Right atrium auricular region (tissue), 2 donors: ENCODE data around the gene GUCA2A. TPM values are rescaled to one million over a fixed set of nuclear protein-coding genes. Genes with fewer than 3 reads are reported as not detected.

Source experiments
- DNase-seq: peaks from one replicate; pipeline ENCODE4 v3.0.0-alpha.2; 2019; ENCODE audit warnings: low spot score
- H3K27ac ChIP-seq, 2 donors: fragments of 200-600 bp; sonication (generic); 1 replicate in 1 of 2; 2 replicates in 1 of 2; pipeline ENCODE4 v1.5.1; 2016 to 2019
- H3K27me3 ChIP-seq, 2 donors: fragments of 200-600 bp; sonication (generic); one replicate each; pipeline versions ENCODE4 v1.5.1 to v1.6.0; 2017 to 2019
- H3K36me3 ChIP-seq: fragments of 200-600 bp; sonication (generic); one replicate; pipeline ENCODE4 v1.5.1; 2016
- H3K4me1 ChIP-seq, 2 donors: fragments of 200-600 bp; sonication (generic); one replicate each; pipeline versions ENCODE4 v1.5.1 to v1.6.0; 2017 to 2019
- H3K4me3 ChIP-seq, 2 donors: fragments of 200-600 bp; sonication (generic); 1 replicate in 1 of 2; 2 replicates in 1 of 2; pipeline ENCODE4 v1.5.1; 2017 to 2019; ENCODE audit warnings: mild to moderate bottlenecking in 1 of 2, moderate library complexity in 1 of 2
- H3K9me3 ChIP-seq, 2 donors: fragments of 200-600 bp; sonication (generic); one replicate each; pipeline ENCODE4 v1.5.1; 2019
- CTCF ChIP-seq, 2 donors: fragments of 200-600 bp; sonication (generic); IDR thresholded peaks; one replicate each; pipeline ENCODE4 v1.5.1; 2019; ENCODE audit warnings: antibody characterized with exemption in 2 of 2
- total RNA-seq, 2 donors: library from RNA; depleted of rRNA; stranded (reverse); fragments of >200 nt; gene quantifications; one replicate each; pipeline ENCODE4 v1.1.0, GENCODE V29; 2016

The GUCA2A gene
- total RNA-seq, 2 donors from 2014 or later: not detected

- H3K27me3 ChIP-seq: no peaks in the 10 kb centered on the region
- H3K4me1 ChIP-seq: no peaks in the 10 kb centered on the region
- DNase-seq: no peak
- H3K27ac ChIP-seq: no peak overlapping the region
- no peak overlapping the region for H3K4me3 ChIP-seq
- no peaks in the 10 kb centered on the region for H3K9me3 ChIP-seq
- no peaks in the 10 kb centered on the region for H3K36me3 ChIP-seq
- TF ChIP-seq CTCF (IDR thresholded peaks at IDR 0.05): no peak
Observed at GRCh38 chr1:42130061-42130660, 34.4 kb downstream of the GUCA2A start.

DNA sequence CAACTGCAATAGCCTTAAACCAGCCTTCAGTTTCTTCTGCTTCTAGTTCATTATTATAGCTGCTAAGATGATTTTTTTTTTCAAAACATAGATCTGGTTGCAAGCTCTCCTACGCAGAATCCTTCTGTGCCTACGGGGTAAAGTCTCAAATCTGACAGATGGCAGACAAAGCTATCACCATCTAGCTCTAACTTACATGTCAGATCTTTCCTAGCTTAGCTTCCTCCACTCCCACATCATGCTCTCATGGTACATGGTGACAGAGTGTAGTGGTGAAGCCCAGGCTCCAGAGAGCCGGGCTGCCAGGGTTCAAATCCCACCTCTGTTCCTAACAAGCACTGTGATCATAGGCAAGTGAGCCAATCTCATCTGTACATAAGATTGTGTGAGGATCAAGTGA lies 35.6 kb downstream of the GUCA2A start:
- TF ChIP-seq CTCF (IDR thresholded peaks at IDR 0.05): no peak

DNA sequence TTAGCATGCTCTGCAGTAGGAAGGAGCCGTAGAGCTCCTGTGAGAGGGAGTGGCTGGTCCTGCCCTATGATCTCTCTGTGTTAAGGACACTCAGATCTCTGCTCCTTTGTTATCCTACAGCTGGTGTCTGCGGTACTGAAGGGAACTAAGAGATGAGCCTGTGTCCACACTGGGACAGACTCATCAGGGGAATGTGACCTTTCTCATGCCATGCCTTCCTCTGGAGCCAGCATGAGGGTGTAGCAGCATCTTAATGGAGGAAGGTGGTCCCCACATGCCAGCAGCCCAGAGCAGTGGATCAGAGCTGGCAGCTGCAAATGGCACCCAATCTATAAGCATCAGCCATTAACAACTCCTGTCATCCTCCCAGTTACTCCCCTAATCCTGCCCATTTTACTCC lies 36.0 kb downstream of the GUCA2A start:
- no peak for TF ChIP-seq CTCF (IDR thresholded peaks at IDR 0.05)
- Histone ChIP-seq H3K4me3 (no peak overlapping the region), H3K27ac (no peak overlapping the region), H3K27me3 (no peaks in the 10 kb centered on the region), H3K4me1 (no peaks in the 10 kb centered on the region), H3K36me3 (no peaks in the 10 kb centered on the region), H3K9me3 (no peaks in the 10 kb centered on the region)
- no peak for DNase-seq

More for the DNA sequence above, 35.6 kb downstream of the GUCA2A start:
- Histone ChIP-seq H3K36me3 (no peaks in the 10 kb centered on the region), H3K9me3 (no peaks in the 10 kb centered on the region), H3K27ac (no peak overlapping the region), H3K4me3 (no peak overlapping the region), H3K27me3 (no peaks in the 10 kb centered on the region), H3K4me1 (no peaks in the 10 kb centered on the region)
- no peak for DNase-seq

DNA sequence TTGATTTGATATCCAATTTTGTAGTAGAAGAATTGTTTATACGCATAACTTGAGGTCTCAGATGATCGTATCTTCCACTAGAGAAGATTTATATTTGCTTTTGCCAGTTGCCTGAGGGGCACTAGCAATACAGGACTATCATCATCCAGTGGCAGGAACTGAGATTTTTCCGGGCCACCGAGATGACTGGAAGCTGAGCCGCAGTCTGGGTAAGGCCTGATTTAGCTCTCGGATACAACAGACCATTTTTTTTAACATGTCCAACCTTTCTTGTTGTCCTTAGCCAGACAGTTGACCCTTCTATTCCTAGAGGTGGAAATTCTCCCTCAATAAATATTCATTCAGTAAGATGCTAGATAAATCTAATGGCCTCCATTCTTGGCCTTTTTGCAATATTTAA lies 36.8 kb downstream of the GUCA2A start:
- Histone ChIP-seq H3K27ac (no peak overlapping the region), H3K9me3 (no peaks in the 10 kb centered on the region), H3K27me3 (no peaks in the 10 kb centered on the region), H3K4me1 (no peaks in the 10 kb centered on the region), H3K36me3 (no peaks in the 10 kb centered on the region), H3K4me3 (no peak overlapping the region)
- DNase-seq: no peak
- no peak for TF ChIP-seq CTCF (IDR thresholded peaks at IDR 0.05)

- Histone ChIP-seq H3K36me3 (no peaks in the 10 kb centered on the region), H3K27ac (no peak overlapping the region), H3K9me3 (no peaks in the 10 kb centered on the region), H3K4me3 (no peak overlapping the region), H3K4me1 (no peaks in the 10 kb centered on the region), H3K27me3 (no peaks in the 10 kb centered on the region)
- no peak for TF ChIP-seq CTCF (IDR thresholded peaks at IDR 0.05)
- no peak for DNase-seq
Observed at GRCh38 chr1:42125552-42125951, 39.0 kb downstream of the GUCA2A start.

DNA sequence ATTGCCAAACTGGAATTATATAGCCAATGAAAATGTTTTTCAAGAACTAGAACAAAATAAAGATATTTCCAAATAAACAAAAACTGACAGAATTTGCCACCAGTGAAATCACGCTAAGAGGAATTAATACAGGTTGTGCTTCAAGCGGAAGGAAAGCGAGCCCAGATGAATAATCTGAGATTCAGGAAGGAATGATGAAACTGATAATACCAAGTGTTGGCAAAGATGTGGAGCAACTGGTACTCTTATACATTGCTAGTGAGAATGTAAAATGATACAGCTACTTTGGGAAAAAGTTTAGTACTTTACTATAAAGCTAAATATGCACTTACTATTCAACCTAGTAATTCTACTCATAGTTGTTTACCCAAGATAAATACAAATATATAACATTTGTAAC lies 42.1 kb downstream of the GUCA2A start:
- Histone ChIP-seq H3K36me3 (no peaks in the 10 kb centered on the region), H3K4me1 (no peaks in the 10 kb centered on the region), H3K27ac (no peak overlapping the region), H3K27me3 (no peaks in the 10 kb centered on the region), H3K9me3 (no peaks in the 10 kb centered on the region), H3K4me3 (no peak overlapping the region)
- TF ChIP-seq CTCF (IDR thresholded peaks at IDR 0.05): no peak
- DNase-seq: no peak
